Panc1 (cell line): ENCODE results near the gene XXYLT1. TPM values are rescaled to one million over a fixed set of nuclear protein-coding genes. Genes with fewer than 3 reads are reported as not detected.
A peak's percentile ranks its signal among the peaks of the same experiment; 100 is the strongest.

Experiments used
- ATAC-seq: fragments of 200-7000 bp; cut with Tn5 transposase; 2 replicates; pipeline ENCODE4 v1.9.1; 2020; ENCODE audit warnings: mild to moderate bottlenecking, moderate library complexity
- BruUV-seq: library from RNA; stranded (reverse); fragments of 400-500 nt; replicated peaks from 2 replicates; lab custom pipeline; 2021; lab: Mats Ljungman, UMichigan
- CTCF ChIA-PET: fragments of 300-600 bp; sonication (Branson Sonifier 250); formaldehyde crosslinking; loops from one replicate; lab custom pipeline; 2022; ENCODE audit warnings: antibody characterized with exemption; lab: Charles Lee
- POLR2A ChIA-PET: fragments of 300-600 bp; sonication (Branson Sonifier 250); formaldehyde crosslinking; loops from one replicate; lab custom pipeline; 2022; ENCODE audit warnings: antibody characterized with exemption; lab: Charles Lee
- DNase-seq: peaks from one replicate; pipeline ENCODE4 v3.0.0-alpha.2; 2010; ENCODE audit warnings: low read depth, low spot score
- H3K27ac ChIP-seq: 2 replicates; pipeline ENCODE4 v1.5.1; 2011; ENCODE audit warnings: mild to moderate bottlenecking, low read length, inconsistent platforms
- H3K27me3 ChIP-seq: fragments of 200-500 bp; sonication (Bioruptor generic); 2 replicates; pipeline ENCODE4 v1.6.0; 2014; ENCODE audit warnings: low read length, inconsistent platforms; ENCODE audit not compliant: control insufficient read depth, insufficient read depth
- H3K36me3 ChIP-seq: fragments of 200-500 bp; sonication (Bioruptor generic); 2 replicates; pipeline ENCODE4 v1.5.1; 2014; ENCODE audit warnings: inconsistent platforms, mild to moderate bottlenecking, low read length, moderate library complexity; ENCODE audit not compliant: control insufficient read depth, insufficient read depth
- H3K4me1 ChIP-seq: 2 replicates; pipeline ENCODE4 v1.5.1; 2011; ENCODE audit warnings: inconsistent platforms, mild to moderate bottlenecking, low read length, moderate library complexity; ENCODE audit not compliant: control insufficient read depth, insufficient read depth
- H3K4me3 ChIP-seq, 2 experiments: 2 replicates each; pipeline ENCODE4 v1.5.1; 2011 to 2012; ENCODE audit warnings: low read depth in 2 of 2, low read length in 2 of 2, mild to moderate bottlenecking in 2 of 2, inconsistent platforms in 1 of 2, moderate library complexity in 1 of 2
- H3K9me3 ChIP-seq: fragments of 200-500 bp; sonication (Bioruptor generic); 2 replicates; pipeline ENCODE4 v1.5.1; 2014; ENCODE audit warnings: low read depth, mild to moderate bottlenecking, inconsistent platforms, low read length, moderate library complexity; ENCODE audit not compliant: control insufficient read depth, insufficient read depth
- POLR2AphosphoS5 ChIP-seq: IDR thresholded peaks from 2 replicates; pipeline ENCODE4 v1.6.1; 2012; ENCODE audit warnings: mild to moderate bottlenecking, low read depth, low read length, moderate library complexity
- REST ChIP-seq, 2 experiments: IDR thresholded peaks; 2 replicates each; pipeline ENCODE4 v1.6.1; 2011 to 2012; ENCODE audit warnings: low read depth in 2 of 2, control low read depth in 1 of 2, low read length in 1 of 2, mild to moderate bottlenecking in 1 of 2, moderate library complexity in 1 of 2; ENCODE audit not compliant: insufficient read depth in 1 of 2
- SIN3A ChIP-seq: IDR thresholded peaks from 2 replicates; pipeline ENCODE4 v1.6.1; 2012; ENCODE audit warnings: low read depth, mild to moderate bottlenecking, low read length, moderate library complexity, borderline replicate concordance; ENCODE audit not compliant: insufficient read depth
- TCF7L2 ChIP-seq: IDR thresholded peaks from 2 replicates; pipeline ENCODE4 v1.6.1; 2011; ENCODE audit warnings: mild to moderate bottlenecking, low read depth, low read length, inconsistent platforms
- in situ Hi-C: cut with HindIII; loops from 2 replicates; pipeline ENCODE4 v1.10.0; 2016; ENCODE audit warnings: low sequenced_read_pairs, low pct_unique_long_range_greater_than_20kb
- intact Hi-C: fragments of 100-400 bp; cut with micrococcal nuclease; formaldehyde crosslinking; loops from one replicate; pipeline ENCODE4 v1.10.0; 2022; ENCODE audit not compliant: unreplicated experiment
- total RNA-seq: library from RNA; stranded (reverse); gene quantifications from one replicate; pipeline ENCODE4 v1.2.1, GENCODE V29; 2021; ENCODE audit not compliant: unreplicated experiment
- TF ChIP-seq, protein P1 (sequence below): fragments of 450-650 bp; IDR thresholded peaks from 2 replicates; pipeline ENCODE4 v1.5.1; 2017; ENCODE audit warnings: mild to moderate bottlenecking

The XXYLT1 gene
- total RNA-seq, 1 experiment from 2014 or later = 26.0 TPM

GRCh38 chr3:195286115-195286872, 15.3 kb upstream of the XXYLT1 start:
- Histone ChIP-seq H3K4me1 (no peaks in the 10 kb centered on the region; the same call in 1 of the 2 replicates), H3K27me3 (no peaks in the 10 kb centered on the region), H3K4me3 (no peak overlapping the region), H3K27ac (no peak overlapping the region), H3K9me3 (no peaks in the 10 kb centered on the region), H3K36me3 (peaks cover 8% of the 10 kb centered on the region; the same call in 1 of the 2 replicates)
- ChIA-PET POLR2A (no interaction called here), CTCF (interaction anchor here (0.8 kb wide), 1 partner anchor 15 kb away, joined by 3 read pairs; the partner anchor contains the start of gene XXYLT1)
- BruUV-seq = no TSS peak
- DNase-seq (no peak), ATAC-seq (peak; percentile 53; the same call in 1 of the 2 replicates)
- intact Hi-C loops = no loop called here
- in situ Hi-C loops = no loop called here
- TF ChIP-seq REST (IDR thresholded peaks at IDR 0.05; ENCODE audit: insufficient read depth in 1 of 2, low read depth in 2 of 2, low read length in 1 of 2) (no peak), TCF7L2 (no peak), SIN3A (no peak), POLR2AphosphoS5 (no peak)
- TF ChIP-seq, protein P1, sequence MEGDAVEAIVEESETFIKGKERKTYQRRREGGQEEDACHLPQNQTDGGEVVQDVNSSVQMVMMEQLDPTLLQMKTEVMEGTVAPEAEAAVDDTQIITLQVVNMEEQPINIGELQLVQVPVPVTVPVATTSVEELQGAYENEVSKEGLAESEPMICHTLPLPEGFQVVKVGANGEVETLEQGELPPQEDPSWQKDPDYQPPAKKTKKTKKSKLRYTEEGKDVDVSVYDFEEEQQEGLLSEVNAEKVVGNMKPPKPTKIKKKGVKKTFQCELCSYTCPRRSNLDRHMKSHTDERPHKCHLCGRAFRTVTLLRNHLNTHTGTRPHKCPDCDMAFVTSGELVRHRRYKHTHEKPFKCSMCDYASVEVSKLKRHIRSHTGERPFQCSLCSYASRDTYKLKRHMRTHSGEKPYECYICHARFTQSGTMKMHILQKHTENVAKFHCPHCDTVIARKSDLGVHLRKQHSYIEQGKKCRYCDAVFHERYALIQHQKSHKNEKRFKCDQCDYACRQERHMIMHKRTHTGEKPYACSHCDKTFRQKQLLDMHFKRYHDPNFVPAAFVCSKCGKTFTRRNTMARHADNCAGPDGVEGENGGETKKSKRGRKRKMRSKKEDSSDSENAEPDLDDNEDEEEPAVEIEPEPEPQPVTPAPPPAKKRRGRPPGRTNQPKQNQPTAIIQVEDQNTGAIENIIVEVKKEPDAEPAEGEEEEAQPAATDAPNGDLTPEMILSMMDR = no peak

GRCh38 chr3:195285372-195285771, 14.4 kb upstream of the XXYLT1 start:
- no peak overlapping the region for H3K27ac ChIP-seq
- ATAC-seq (no peak), DNase-seq (no peak)
- H3K9me3 ChIP-seq = no peaks in the 10 kb centered on the region
- in situ Hi-C loops = no loop called here
- no peaks in the 10 kb centered on the region for H3K27me3 ChIP-seq
- no peaks in the 10 kb centered on the region; the same call in 1 of the 2 replicates for H3K4me1 ChIP-seq
- intact Hi-C loops = no loop called here
- CTCF ChIA-PET = no interaction called here
- POLR2A ChIA-PET = no interaction called here
- TF ChIP-seq, protein P1 = no peak
- TF ChIP-seq SIN3A (no peak), TCF7L2 (no peak), REST (IDR thresholded peaks at IDR 0.05; ENCODE audit: insufficient read depth in 1 of 2, low read depth in 2 of 2, low read length in 1 of 2) (no peak), POLR2AphosphoS5 (no peak)
- peaks cover 8% of the 10 kb centered on the region; the same call in 1 of the 2 replicates for H3K36me3 ChIP-seq
- no TSS peak for BruUV-seq
- H3K4me3 ChIP-seq = no peak overlapping the region
